Stimulated activated CD4-positive, alpha-beta T cell treated with anti-CD3 and anti-CD28 coated beads, Interleukin-1b, Interleukin-23, amount 100 ng/mL, for 1 hour (primary cell): ENCODE results near the gene BRF1.

Experiments
- DNase-seq, 2 donors: peaks; one replicate each; pipeline ENCODE4 v3.0.0-alpha.2; 2020; ENCODE audit warnings: low read depth in 2 of 2

The BRF1 gene

GRCh38 chr14:105196265-105196960, 104.4 kb downstream of the BRF1 start:
- DNase-seq, result no peak

GRCh38 chr14:105195522-105196264, 105.1 kb downstream of the BRF1 start:
- no peak for DNase-seq

GRCh38 chr14:105195051-105195450, 105.8 kb downstream of the BRF1 start:
- no peak for DNase-seq

GRCh38 chr14:105193916-105194782, 106.7 kb downstream of the BRF1 start:
- no peak for DNase-seq

DNA sequence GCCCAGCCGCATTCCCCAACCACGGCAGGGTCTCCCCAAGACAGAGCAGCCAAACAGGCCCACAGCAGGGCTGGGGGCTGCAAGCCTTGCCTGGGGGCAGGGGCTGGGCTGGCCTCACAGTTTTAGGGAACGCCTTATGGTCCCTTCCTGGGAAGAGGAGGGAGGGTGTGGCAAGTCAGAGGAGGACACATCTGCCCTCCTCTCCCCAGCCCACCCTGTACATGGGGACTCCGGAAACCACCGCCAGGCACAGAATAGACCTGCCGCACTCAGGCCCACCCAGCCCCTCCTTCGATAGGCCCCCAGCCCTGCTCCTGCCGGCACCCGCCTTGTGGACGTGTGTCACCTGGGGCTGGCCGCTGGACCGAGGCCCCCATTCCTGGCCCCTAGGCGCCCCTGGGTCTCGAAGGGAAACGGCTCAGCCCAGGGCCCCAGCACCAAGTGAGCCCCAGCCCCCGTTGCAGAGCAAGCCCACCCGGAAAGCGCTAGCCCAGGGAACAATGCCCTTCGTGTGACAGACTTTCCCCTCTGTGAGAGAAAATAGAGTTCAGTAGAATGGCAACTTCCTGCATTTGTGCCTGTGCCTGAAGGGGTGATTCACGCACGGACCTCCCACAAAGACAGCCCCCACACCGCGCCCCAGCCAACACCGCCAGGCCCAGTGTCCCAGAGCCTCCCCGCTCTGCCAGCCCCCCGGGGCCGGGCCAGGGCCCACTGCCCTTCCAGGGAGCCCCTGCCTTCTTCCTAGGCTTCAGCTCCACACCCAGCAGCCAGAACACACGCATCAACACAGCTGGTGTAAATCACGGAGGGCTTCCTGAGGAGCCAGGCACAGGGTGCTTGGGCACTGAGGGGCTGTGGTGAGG, 107.7 kb downstream of the BRF1 start:
- no peak for DNase-seq

DNA sequence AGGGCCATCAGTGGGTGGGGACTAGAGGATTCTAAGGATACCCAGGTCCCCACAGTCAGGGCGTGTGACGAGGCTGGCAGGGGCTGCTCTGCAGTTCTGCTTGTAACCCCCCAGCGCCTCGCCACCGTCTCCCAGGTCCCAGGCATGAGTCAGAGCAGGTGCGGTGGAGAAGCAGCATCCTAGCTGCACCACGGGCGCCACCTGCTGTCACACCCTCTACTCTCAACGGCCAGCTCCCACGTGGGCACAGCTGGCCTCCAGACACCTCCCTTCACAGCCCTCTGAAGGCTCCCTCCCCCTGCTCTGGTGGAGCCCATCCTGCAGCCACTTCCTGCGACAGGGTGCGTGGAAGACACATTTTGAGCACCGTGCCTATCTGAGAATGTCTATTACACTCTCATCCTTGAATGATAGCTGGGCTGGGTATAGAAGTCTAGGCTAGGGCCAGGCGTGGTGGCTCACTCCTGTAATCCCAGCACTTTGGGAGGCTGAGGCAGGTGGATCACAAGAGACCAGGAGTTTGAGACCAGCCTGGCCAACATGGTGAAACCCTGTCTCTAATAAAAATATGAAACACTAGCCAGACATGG, 112.8 kb downstream of the BRF1 start:
- no peak for DNase-seq

- no peak for DNase-seq
These were observed 113.7 kb downstream of the BRF1 start for GRCh38 chr14:105187116-105187515.

GRCh38 chr14:105185973-105186372, 114.8 kb downstream of the BRF1 start:
- DNase-seq, result no peak

GRCh38 chr14:105185001-105185400, 115.8 kb downstream of the BRF1 start:
- DNase-seq, result no peak

- no peak for DNase-seq
These were observed 116.3 kb downstream of the BRF1 start for GRCh38 chr14:105184461-105184860.

- DNase-seq, result no peak
These were observed 118.3 kb downstream of the BRF1 start for GRCh38 chr14:105182296-105183020.

GRCh38 chr14:105181549-105182295, 119.1 kb downstream of the BRF1 start:
- DNase-seq, result no peak

GRCh38 chr14:105180592-105181548, 119.9 kb downstream of the BRF1 start, which contains the start of gene NUDT14:
Gene NUDT14, minus strand, starts transcription at chr14:105181312. Its CDS starts 103 bp downstream, at chr14:105181209.
- DNase-seq, result peak; percentile 74 to 80

GRCh38 chr14:105179191-105179590, 121.6 kb downstream of the BRF1 start:
- no peak for DNase-seq

- DNase-seq, result no peak
These were observed 122.0 kb downstream of the BRF1 start for GRCh38 chr14:105178868-105179140.

- no peak for DNase-seq
These were observed 122.5 kb downstream of the BRF1 start for GRCh38 chr14:105178069-105178867.

DNA sequence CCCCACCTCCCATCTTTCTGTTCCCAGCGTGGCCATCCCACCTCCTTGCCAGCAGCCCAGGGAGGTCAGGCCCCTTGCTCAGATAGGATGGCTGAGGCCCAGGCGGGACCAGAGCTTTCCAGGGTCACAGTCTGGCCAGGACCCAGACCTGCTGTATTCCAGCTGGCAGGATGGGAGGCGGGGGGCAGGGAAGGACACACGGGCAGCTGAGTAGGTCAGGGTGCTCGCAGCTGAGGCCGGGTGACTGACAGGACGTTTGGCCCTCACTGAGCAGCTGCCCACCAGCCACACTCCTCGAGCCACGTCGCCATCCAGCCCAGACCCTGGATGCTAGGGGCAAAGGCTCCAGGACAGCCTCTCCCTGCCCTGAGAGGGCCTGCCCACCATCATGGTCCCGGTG, 123.7 kb downstream of the BRF1 start:
- no peak for DNase-seq

DNA sequence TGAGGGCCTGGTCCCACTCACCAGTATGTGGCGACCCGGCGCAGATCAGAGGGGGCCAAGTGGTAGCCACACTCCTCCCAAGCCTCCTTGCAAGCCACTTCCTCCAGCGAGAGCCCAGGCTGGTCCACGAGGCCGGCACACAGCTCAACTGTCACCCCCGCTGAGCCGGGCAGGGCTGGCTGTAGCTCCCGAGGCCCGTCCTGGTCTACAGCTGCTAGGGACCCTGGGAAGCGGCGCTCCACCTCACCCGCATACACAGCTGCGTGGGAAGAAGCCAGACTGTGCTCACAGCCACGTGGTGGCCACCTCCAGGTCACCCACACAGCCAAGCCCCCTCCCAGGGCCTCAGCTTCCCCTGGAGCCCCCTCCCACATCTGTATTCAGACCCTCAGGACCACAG, 124.3 kb downstream of the BRF1 start:
- DNase-seq, result no peak
